WTC11 (cell line): ENCODE measurements around the gene STX19. TPM values are rescaled to one million over a fixed set of nuclear protein-coding genes. Genes with fewer than 3 reads are reported as not detected.

Experiments
- ATAC-seq: fragments of 200-7000 bp; cut with Tn5 transposase; 2 replicates; pipeline ENCODE4 v1.10.0; 2021; ENCODE audit warnings: mild to moderate bottlenecking, moderate library complexity
- CTCF ChIA-PET: fragments of 300-600 bp; sonication (Branson Sonifier 250); formaldehyde crosslinking; loops from one replicate; lab custom pipeline; 2021; ENCODE audit warnings: antibody characterized with exemption; lab: Charles Lee
- POLR2A ChIA-PET: fragments of 350-600 bp; sonication (Branson Sonifier 250); formaldehyde crosslinking; loops from one replicate; lab custom pipeline; 2021; ENCODE audit warnings: antibody characterized with exemption; lab: Charles Lee
- DNase-seq: peaks from one replicate; pipeline ENCODE4 v3.0.0; 2021; ENCODE audit warnings: low spot score
- H3K27ac Mint-ChIP-seq: 2 replicates; pipeline ENCODE4 v1.8.0; 2021; ENCODE audit warnings: mixed read lengths
- H3K27me3 Mint-ChIP-seq: 2 replicates; pipeline ENCODE4 v1.8.0; 2021; ENCODE audit warnings: low read depth, mild to moderate bottlenecking, moderate library complexity, mixed read lengths
- H3K36me3 Mint-ChIP-seq: 2 replicates; pipeline ENCODE4 v1.8.0; 2021; ENCODE audit warnings: mixed read lengths
- H3K4me1 Mint-ChIP-seq: 2 replicates; pipeline ENCODE4 v1.8.0; 2022; ENCODE audit warnings: mixed read lengths
- H3K4me3 Mint-ChIP-seq: 2 replicates; pipeline ENCODE4 v1.8.0; 2021; ENCODE audit warnings: mild to moderate bottlenecking, moderate library complexity, mixed read lengths
- H3K9me3 Mint-ChIP-seq: 2 replicates; pipeline ENCODE4 v1.8.0; 2021; ENCODE audit warnings: mixed read lengths
- ATF3 ChIP-seq: sonication (generic); formaldehyde crosslinking; conservative IDR thresholded peaks from 2 replicates; pipeline ENCODE4 v1.8.1; 2022; ENCODE audit warnings: mild to moderate bottlenecking, missing genetic modification reagents
- ERG ChIP-seq: fragments of 250-450 bp; sonication (Bioruptor Pico); IDR thresholded peaks from 2 replicates; pipeline ENCODE4 v1.8.0; 2021; ENCODE audit warnings: mild to moderate bottlenecking
- ETV6 ChIP-seq: sonication (generic); formaldehyde crosslinking; IDR thresholded peaks from 2 replicates; pipeline ENCODE4 v1.8.1; 2022; ENCODE audit warnings: mild to moderate bottlenecking, missing genetic modification reagents
- FOXK1 ChIP-seq: sonication (generic); formaldehyde crosslinking; IDR thresholded peaks from 2 replicates; pipeline ENCODE4 v1.8.0; 2022; ENCODE audit warnings: mild to moderate bottlenecking, moderate library complexity, missing genetic modification reagents
- FOXP1 ChIP-seq: sonication (generic); formaldehyde crosslinking; IDR thresholded peaks from 2 replicates; pipeline ENCODE4 v1.8.0; 2022; ENCODE audit warnings: missing genetic modification reagents, mild to moderate bottlenecking, moderate library complexity, borderline replicate concordance
- FOXP4 ChIP-seq: sonication (generic); formaldehyde crosslinking; IDR thresholded peaks from 2 replicates; pipeline ENCODE4 v1.8.0; 2022; ENCODE audit warnings: mild to moderate bottlenecking, missing genetic modification reagents
- NR1H2 ChIP-seq: sonication (generic); formaldehyde crosslinking; IDR thresholded peaks from 2 replicates; pipeline ENCODE4 v1.9.0; 2021; ENCODE audit warnings: mild to moderate bottlenecking, moderate library complexity, missing genetic modification reagents
- SMAD3 ChIP-seq: sonication (generic); formaldehyde crosslinking; IDR thresholded peaks from 2 replicates; pipeline ENCODE4 v1.8.0; 2022; ENCODE audit warnings: missing genetic modification reagents, mild to moderate bottlenecking, borderline replicate concordance
- ZSCAN18 ChIP-seq: fragments of 250-450 bp; sonication (Bioruptor Pico); IDR thresholded peaks from 2 replicates; pipeline ENCODE4 v2.1.2; 2022; ENCODE audit warnings: mild to moderate bottlenecking, moderate library complexity
- total RNA-seq: library from RNA; stranded (reverse); gene quantifications from 3 replicates; pipeline ENCODE4 v1.2.3, GENCODE V29; 2021
- TF ChIP-seq, protein P1 (sequence below): sonication (generic); formaldehyde crosslinking; IDR thresholded peaks from 2 replicates; pipeline ENCODE4 v1.8.0; 2023; ENCODE audit warnings: missing genetic modification reagents, mild to moderate bottlenecking, borderline replicate concordance
- TF ChIP-seq, protein P2 (sequence below): sonication (generic); formaldehyde crosslinking; IDR thresholded peaks from 2 replicates; pipeline ENCODE4 v1.8.1; 2023; ENCODE audit warnings: mild to moderate bottlenecking, missing genetic modification reagents, moderate library complexity
- TF ChIP-seq, protein P3 (sequence below): sonication (generic); formaldehyde crosslinking; IDR thresholded peaks from 2 replicates; pipeline ENCODE4 v1.8.1; 2023; ENCODE audit warnings: mild to moderate bottlenecking, missing genetic modification reagents

Gene STX19
- total RNA-seq, 1 experiment from 2014 or later, result not detected

DNA sequence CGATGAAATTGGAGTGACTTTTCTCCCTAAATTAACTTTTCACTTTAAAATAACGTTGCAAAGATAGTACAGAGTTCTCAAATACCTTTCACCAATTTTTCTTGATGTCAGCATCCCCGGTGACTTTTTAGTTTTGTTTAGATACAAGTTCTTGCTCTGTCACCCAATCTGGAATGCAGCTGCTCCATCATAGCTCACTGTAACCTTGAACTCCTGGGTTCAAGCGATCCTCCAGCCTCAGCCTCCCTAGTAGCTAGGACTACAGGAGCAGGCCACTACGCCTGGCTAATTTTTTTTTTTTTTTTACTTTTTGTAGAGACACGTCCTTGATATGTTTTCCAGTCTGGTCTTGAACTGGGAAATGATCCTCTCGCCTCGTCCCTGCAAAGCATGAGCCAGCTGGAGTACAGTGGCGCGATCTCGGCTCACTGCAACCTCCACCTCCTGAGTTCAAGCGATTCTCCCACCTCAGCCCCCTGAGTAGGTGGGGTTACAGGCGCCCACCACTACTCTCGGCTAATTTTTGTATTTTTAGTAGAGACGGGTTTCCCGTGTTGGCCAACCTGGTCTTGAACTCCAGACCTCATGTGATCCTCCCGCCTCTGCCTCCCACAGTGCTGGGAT is 35.2 kb upstream of the STX19 start:
- peaks cover 2% of the 10 kb centered on the region; the same call in 1 of the 2 replicates for H3K36me3 Mint-ChIP-seq
- peak overlapping the region; percentile 99 for H3K27ac Mint-ChIP-seq
- H3K4me1 Mint-ChIP-seq, result peaks cover 11% of the 10 kb centered on the region
- ChIA-PET CTCF (interaction anchor here (1.8 kb wide), 1 partner anchor 39 kb away, joined by 6 read pairs; no protein-coding TSS in a partner anchor), POLR2A (interaction anchor here (1.2 kb wide), 1 partner anchor 84 kb away, joined by 3 read pairs; the partner anchor contains the start of gene ARL13B)
- DNase-seq, result no peak
- H3K9me3 Mint-ChIP-seq, result no peaks in the 10 kb centered on the region
- no peaks in the 10 kb centered on the region for H3K27me3 Mint-ChIP-seq
- H3K4me3 Mint-ChIP-seq, result peak overlapping the region; percentile 97
- TF ChIP-seq ETV6 (CRISPR knock-in tag), result no peak
- TF ChIP-seq, protein P1, sequence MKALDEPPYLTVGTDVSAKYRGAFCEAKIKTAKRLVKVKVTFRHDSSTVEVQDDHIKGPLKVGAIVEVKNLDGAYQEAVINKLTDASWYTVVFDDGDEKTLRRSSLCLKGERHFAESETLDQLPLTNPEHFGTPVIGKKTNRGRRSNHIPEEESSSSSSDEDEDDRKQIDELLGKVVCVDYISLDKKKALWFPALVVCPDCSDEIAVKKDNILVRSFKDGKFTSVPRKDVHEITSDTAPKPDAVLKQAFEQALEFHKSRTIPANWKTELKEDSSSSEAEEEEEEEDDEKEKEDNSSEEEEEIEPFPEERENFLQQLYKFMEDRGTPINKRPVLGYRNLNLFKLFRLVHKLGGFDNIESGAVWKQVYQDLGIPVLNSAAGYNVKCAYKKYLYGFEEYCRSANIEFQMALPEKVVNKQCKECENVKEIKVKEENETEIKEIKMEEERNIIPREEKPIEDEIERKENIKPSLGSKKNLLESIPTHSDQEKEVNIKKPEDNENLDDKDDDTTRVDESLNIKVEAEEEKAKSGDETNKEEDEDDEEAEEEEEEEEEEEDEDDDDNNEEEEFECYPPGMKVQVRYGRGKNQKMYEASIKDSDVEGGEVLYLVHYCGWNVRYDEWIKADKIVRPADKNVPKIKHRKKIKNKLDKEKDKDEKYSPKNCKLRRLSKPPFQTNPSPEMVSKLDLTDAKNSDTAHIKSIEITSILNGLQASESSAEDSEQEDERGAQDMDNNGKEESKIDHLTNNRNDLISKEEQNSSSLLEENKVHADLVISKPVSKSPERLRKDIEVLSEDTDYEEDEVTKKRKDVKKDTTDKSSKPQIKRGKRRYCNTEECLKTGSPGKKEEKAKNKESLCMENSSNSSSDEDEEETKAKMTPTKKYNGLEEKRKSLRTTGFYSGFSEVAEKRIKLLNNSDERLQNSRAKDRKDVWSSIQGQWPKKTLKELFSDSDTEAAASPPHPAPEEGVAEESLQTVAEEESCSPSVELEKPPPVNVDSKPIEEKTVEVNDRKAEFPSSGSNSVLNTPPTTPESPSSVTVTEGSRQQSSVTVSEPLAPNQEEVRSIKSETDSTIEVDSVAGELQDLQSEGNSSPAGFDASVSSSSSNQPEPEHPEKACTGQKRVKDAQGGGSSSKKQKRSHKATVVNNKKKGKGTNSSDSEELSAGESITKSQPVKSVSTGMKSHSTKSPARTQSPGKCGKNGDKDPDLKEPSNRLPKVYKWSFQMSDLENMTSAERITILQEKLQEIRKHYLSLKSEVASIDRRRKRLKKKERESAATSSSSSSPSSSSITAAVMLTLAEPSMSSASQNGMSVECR (CRISPR knock-in tag), result no peak
- TF ChIP-seq NR1H2 (CRISPR knock-in tag), result no peak
- no peak for TF ChIP-seq FOXK1 (CRISPR knock-in tag)
- TF ChIP-seq SMAD3 (CRISPR knock-in tag), result no peak
- TF ChIP-seq ERG (CRISPR knock-in tag), result no peak
- no peak for TF ChIP-seq FOXP4 (CRISPR knock-in tag)
- TF ChIP-seq ZSCAN18 (CRISPR knock-in tag), result no peak
- no peak for TF ChIP-seq ATF3 (CRISPR knock-in tag)
- TF ChIP-seq, protein P2, sequence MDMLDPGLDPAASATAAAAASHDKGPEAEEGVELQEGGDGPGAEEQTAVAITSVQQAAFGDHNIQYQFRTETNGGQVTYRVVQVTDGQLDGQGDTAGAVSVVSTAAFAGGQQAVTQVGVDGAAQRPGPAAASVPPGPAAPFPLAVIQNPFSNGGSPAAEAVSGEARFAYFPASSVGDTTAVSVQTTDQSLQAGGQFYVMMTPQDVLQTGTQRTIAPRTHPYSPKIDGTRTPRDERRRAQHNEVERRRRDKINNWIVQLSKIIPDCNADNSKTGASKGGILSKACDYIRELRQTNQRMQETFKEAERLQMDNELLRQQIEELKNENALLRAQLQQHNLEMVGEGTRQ (CRISPR knock-in tag), result no peak
- TF ChIP-seq FOXP1 (CRISPR knock-in tag), result no peak
- TF ChIP-seq, protein P3, sequence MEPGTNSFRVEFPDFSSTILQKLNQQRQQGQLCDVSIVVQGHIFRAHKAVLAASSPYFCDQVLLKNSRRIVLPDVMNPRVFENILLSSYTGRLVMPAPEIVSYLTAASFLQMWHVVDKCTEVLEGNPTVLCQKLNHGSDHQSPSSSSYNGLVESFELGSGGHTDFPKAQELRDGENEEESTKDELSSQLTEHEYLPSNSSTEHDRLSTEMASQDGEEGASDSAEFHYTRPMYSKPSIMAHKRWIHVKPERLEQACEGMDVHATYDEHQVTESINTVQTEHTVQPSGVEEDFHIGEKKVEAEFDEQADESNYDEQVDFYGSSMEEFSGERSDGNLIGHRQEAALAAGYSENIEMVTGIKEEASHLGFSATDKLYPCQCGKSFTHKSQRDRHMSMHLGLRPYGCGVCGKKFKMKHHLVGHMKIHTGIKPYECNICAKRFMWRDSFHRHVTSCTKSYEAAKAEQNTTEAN (CRISPR knock-in tag), result no peak
- no peak for ATAC-seq
